Inflammatory macrophage (primary cell): Measurements from ENCODE around the gene OR51B2.
"Not testable (repeated sequence)": the region's sequence is repeated elsewhere in the genome, so short reads cannot be mapped to it uniquely, and the experiment has no call there.

Experiments
- DNase-seq, 2 donors: peaks; one replicate each; pipeline ENCODE4 v3.0.0-alpha.2; 2020 to 2022
- total RNA-seq, 18 experiments: gene quantifications; one replicate each; lab custom pipeline; 2026; ENCODE audit warnings: mixed read lengths in 6 of 18, inconsistent platforms in 2 of 18; lab: John Stamatoyannopoulos, UW

Gene OR51B2
- total RNA-seq: 0 to 0.08 (median 0) reads per million in 18 experiments

GRCh38 chr11:5324197-5324596, at the start of gene OR51B2:
TSS of gene OR51B2 (minus strand) at chr11:5324297. CDS start at chr11:5324297, 0 bp downstream.
- no peak for DNase-seq

GRCh38 chr11:5369789-5370188, 45.7 kb upstream of the OR51B2 start:
- no peak for DNase-seq

- DNase-seq: no peak
Measured at GRCh38 chr11:5368502-5369043, 44.5 kb upstream of the OR51B2 start.

GRCh38 chr11:5367448-5368074, 43.5 kb upstream of the OR51B2 start:
- DNase-seq: no peak

GRCh38 chr11:5366856-5367255, 42.8 kb upstream of the OR51B2 start:
- DNase-seq: no peak

- DNase-seq: not testable (repeated sequence)
Measured at GRCh38 chr11:5366365-5366764, 42.3 kb upstream of the OR51B2 start.

- DNase-seq: no peak
Measured at GRCh38 chr11:5364214-5364613, 40.1 kb upstream of the OR51B2 start.

- DNase-seq: no peak
Measured at GRCh38 chr11:5363679-5364078, 39.6 kb upstream of the OR51B2 start.

GRCh38 chr11:5362017-5362625, 38.0 kb upstream of the OR51B2 start:
- no peak for DNase-seq

GRCh38 chr11:5356031-5356430, 31.9 kb upstream of the OR51B2 start:
- DNase-seq: not testable (repeated sequence)

- DNase-seq: no peak
Measured at GRCh38 chr11:5351208-5351607, 27.1 kb upstream of the OR51B2 start, which contains the start of gene OR51B6. TSS of gene OR51B6 (plus strand) at chr11:5351508. CDS start at chr11:5351508, 0 bp downstream.

GRCh38 chr11:5349550-5349949, 25.5 kb upstream of the OR51B2 start:
- DNase-seq: no peak

GRCh38 chr11:5348551-5349194, 24.6 kb upstream of the OR51B2 start:
- no peak for DNase-seq

- DNase-seq: no peak
Measured at GRCh38 chr11:5345831-5346230, 21.7 kb upstream of the OR51B2 start.

GRCh38 chr11:5343474-5344335, 19.6 kb upstream of the OR51B2 start, which contains the start of gene OR51B5:
TSS of gene OR51B5 (minus strand) at chr11:5343524. CDS start at chr11:5343524, 0 bp downstream.
- DNase-seq: no peak

- DNase-seq: no peak
Measured at GRCh38 chr11:5339771-5340322, 15.8 kb upstream of the OR51B2 start.

GRCh38 chr11:5337253-5337652, 13.2 kb upstream of the OR51B2 start:
- not testable (repeated sequence) for DNase-seq

- DNase-seq: no peak
Measured at GRCh38 chr11:5336331-5336730, 12.2 kb upstream of the OR51B2 start.

- DNase-seq: no peak
Measured at GRCh38 chr11:5335170-5335569, 11.1 kb upstream of the OR51B2 start.

- DNase-seq: no peak
Measured at GRCh38 chr11:5317292-5317691, 6.8 kb downstream of the OR51B2 start.

GRCh38 chr11:5313326-5314023, 10.6 kb downstream of the OR51B2 start:
- not testable (repeated sequence) for DNase-seq
